ENCODE results near the gene ADAMTS7. TPM values are rescaled to one million over a fixed set of nuclear protein-coding genes. Genes with fewer than 3 reads are reported as not detected.

The ADAMTS7 gene
- total RNA-seq, 4 donors from 2014 or later, result 0.59 to 2.1 (median 0.60) TPM

DNA sequence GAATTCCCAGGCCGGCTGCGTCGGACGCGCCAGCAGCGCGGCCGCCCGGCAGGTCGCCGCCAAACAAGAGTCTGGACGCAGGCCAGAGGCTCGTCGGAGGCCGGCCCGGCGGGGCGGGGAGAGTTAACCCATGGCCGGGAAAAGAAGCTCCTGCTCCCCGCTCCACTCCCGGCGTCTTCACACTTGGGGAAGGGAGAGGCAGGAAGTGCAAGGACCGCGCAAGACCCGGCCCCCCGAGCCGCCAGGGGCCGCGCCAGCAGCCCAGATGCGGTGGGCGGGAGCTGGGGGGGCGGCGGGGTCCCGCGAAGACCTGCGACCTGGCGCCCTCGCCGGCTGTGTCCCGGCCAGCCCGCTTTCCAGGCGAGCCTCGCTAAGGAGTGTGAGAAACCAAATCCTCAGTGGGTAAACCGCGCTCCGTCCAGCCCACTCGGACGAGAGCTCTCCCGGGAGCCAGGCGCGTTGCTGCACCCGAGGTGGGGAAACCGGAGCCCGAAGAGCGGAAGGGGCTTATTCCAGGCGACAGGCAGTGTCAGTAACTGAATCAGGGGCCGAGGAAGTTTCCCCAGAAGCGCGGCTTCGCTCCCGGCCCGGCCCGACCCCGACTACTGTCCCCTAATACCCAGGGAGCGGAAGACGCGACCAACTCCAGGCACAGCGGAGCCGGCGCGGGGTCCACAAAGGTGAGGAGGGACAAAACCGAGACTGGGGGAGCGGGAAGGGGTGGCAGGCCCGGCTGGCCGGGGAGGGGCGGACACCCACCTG lies 721 bp downstream of the ADAMTS7 start:
- intact Hi-C loops (cut with DNase I; ENCODE audit: low total_unique reads), result no loop called here
- H3K4me3 ChIP-seq (ENCODE audit: low read depth, poor library complexity, severe bottlenecking), result peak overlapping the region; percentile 26
- WGBS, 2 donors, result 0 to 1% methylated on average over 62 to 63 of the region's 76 CpGs
- peak in 1 of 2 donors; percentile 89 for DNase-seq (ENCODE audit: low spot score in 2 of 2)
- TF ChIP-seq, protein P1, sequence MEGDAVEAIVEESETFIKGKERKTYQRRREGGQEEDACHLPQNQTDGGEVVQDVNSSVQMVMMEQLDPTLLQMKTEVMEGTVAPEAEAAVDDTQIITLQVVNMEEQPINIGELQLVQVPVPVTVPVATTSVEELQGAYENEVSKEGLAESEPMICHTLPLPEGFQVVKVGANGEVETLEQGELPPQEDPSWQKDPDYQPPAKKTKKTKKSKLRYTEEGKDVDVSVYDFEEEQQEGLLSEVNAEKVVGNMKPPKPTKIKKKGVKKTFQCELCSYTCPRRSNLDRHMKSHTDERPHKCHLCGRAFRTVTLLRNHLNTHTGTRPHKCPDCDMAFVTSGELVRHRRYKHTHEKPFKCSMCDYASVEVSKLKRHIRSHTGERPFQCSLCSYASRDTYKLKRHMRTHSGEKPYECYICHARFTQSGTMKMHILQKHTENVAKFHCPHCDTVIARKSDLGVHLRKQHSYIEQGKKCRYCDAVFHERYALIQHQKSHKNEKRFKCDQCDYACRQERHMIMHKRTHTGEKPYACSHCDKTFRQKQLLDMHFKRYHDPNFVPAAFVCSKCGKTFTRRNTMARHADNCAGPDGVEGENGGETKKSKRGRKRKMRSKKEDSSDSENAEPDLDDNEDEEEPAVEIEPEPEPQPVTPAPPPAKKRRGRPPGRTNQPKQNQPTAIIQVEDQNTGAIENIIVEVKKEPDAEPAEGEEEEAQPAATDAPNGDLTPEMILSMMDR (IDR thresholded peaks at IDR 0.05), result no peak
- TF ChIP-seq POLR2A (IDR thresholded peaks at IDR 0.05), result no peak

DNA sequence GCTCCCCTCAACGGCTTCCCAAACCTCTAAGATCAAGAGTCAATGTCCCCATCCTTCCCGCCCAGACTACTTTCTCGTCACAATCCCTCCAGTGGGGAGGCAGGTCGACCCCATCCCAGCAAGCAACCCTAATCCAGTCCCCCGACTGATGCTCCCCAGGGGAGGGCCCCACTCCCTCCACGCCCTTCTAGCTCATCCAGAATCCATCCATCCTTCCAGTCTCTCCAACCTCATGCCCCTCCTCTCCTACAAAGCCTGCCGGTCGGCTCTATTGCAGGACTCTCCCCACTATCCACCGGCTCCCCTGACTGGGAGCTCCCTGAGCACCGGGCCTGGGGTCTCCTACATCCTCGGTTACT lies 1.3 kb downstream of the ADAMTS7 start:
- DNase-seq (ENCODE audit: low spot score in 2 of 2), result no peak
- TF ChIP-seq, protein P1 (IDR thresholded peaks at IDR 0.05), result no peak
- TF ChIP-seq POLR2A (IDR thresholded peaks at IDR 0.05), result no peak

GRCh38 chr15:78808550-78808949 lies 2.7 kb downstream of the ADAMTS7 start:
- DNase-seq (ENCODE audit: low spot score in 2 of 2), result no peak
- intact Hi-C loops (cut with DNase I; ENCODE audit: low total_unique reads), result no loop called here
- 79 to 85% methylated on average over 2 of the region's 2 CpGs for WGBS, 2 donors
- no peak overlapping the region for H3K4me3 ChIP-seq (ENCODE audit: low read depth, poor library complexity, severe bottlenecking)
- TF ChIP-seq POLR2A (IDR thresholded peaks at IDR 0.05), result no peak
- TF ChIP-seq, protein P1 (IDR thresholded peaks at IDR 0.05), result no peak

More for the DNA sequence above, 1.3 kb downstream of the ADAMTS7 start:
- H3K4me3 ChIP-seq (ENCODE audit: low read depth, poor library complexity, severe bottlenecking), result peak overlapping the region; percentile 26
- WGBS, 2 donors, result 32% methylated on average over 11 of the region's 11 CpGs
- intact Hi-C loops (cut with DNase I; ENCODE audit: low total_unique reads), result no loop called here

DNA sequence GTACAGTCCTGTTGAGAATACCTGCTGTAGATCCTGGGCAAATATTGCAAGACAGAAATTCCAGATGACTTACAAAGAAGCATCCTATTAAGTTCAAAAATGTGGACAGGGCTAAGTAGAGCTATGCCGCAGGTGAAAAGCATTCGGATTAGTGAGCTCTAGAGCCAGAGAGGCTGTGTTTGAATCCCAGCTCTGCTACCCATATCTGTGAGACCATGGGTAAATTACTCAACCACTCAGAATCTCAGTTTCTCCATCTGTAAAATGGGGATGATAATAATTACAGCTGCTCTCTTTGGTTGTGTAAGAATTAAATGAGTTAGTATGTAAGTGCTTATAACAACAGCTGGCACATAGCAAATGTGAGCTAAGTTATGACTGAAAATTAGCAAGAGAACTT lies 3.9 kb downstream of the ADAMTS7 start:
- 94 to 100% methylated on average over 2 of the region's 2 CpGs for WGBS, 2 donors
- DNase-seq (ENCODE audit: low spot score in 2 of 2), result no peak
- no peak for TF ChIP-seq POLR2A (IDR thresholded peaks at IDR 0.05)
- TF ChIP-seq, protein P1 (IDR thresholded peaks at IDR 0.05), result no peak
- intact Hi-C loops (cut with DNase I; ENCODE audit: low total_unique reads), result no loop called here
- H3K4me3 ChIP-seq (ENCODE audit: low read depth, poor library complexity, severe bottlenecking), result no peak overlapping the region

DNA sequence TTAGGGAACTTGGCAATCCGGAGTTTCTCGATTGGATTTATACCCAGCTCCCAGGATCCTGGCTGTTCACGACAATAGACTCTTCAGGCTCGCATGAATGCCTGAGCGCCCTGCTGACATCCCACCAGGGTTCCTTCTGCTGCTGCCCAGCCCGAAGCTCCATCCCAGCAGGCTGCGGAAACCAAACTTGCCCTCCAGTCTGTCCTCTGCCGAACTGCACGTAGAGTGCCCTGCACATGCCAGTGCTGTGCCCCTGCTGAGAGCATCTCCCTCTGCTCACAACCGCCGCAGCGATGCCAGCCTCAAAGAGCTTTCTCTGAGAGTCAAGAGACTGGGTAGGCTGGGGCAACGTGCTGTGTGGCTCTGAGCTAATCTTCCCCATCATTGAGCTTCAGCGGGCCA lies 6.9 kb downstream of the ADAMTS7 start:
- H3K4me3 ChIP-seq (ENCODE audit: low read depth, poor library complexity, severe bottlenecking), result no peak overlapping the region
- 66 to 74% methylated on average over 14 of the region's 14 CpGs for WGBS, 2 donors
- TF ChIP-seq POLR2A (IDR thresholded peaks at IDR 0.05), result no peak
- TF ChIP-seq, protein P1 (IDR thresholded peaks at IDR 0.05), result no peak
- DNase-seq (ENCODE audit: low spot score in 2 of 2), result no peak
- intact Hi-C loops (cut with DNase I; ENCODE audit: low total_unique reads), result no loop called here

DNA sequence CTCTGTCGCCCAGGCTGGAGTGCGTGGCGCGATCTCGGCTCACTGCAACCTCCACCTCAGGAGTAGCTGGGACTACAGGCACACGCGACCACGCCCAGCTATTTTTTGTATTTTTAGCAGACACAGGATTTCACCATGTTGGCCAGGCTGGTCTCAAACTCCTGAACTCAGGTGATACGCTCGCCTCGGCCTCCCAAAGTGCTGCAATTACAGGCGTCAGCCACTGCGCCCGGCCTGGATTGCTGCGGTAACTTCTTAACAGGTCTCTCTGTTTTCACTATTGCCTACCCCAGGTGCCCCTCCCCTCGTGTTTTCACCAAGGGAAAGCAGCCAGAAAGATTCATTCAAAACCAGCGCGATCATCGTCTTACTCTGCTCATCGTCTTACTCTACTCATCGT lies 10.5 kb downstream of the ADAMTS7 start:
- TF ChIP-seq POLR2A (IDR thresholded peaks at IDR 0.05), result no peak
- TF ChIP-seq, protein P1 (IDR thresholded peaks at IDR 0.05), result no peak
- 94% methylated on average over 21 of the region's 21 CpGs for WGBS, 2 donors
- DNase-seq (ENCODE audit: low spot score in 2 of 2), result no peak
- H3K4me3 ChIP-seq (ENCODE audit: low read depth, poor library complexity, severe bottlenecking), result no peak overlapping the region
- intact Hi-C loops (cut with DNase I; ENCODE audit: low total_unique reads), result no loop called here
